Sciatic nerve (tissue), 2 donors: ENCODE data around the gene FILIP1. TPM values are rescaled to one million over a fixed set of nuclear protein-coding genes. Genes with fewer than 3 reads are reported as not detected.

ENCODE experiments used
- ATAC-seq: fragments of 200-7000 bp; cut with Tn5 transposase; one replicate; pipeline ENCODE4 v1.9.1; 2020; ENCODE audit warnings: mild to moderate bottlenecking, moderate library complexity
- DNase-seq: peaks from one replicate; pipeline ENCODE4 v3.0.0-alpha.2; 2020; ENCODE audit warnings: low spot score
- intact Hi-C: fragments of 100-400 bp; cut with DNase I; formaldehyde crosslinking; loops from one replicate; pipeline ENCODE4 v1.14.2; 2022
- total RNA-seq: library from RNA; stranded (reverse); fragmentation: NEBNext Ultra II Directional; extraction: Animal tissue kit (Norgen Biotek cat#: 25700); gene quantifications from one replicate; pipeline ENCODE4 v1.2.1, GENCODE V29; 2021
- donor health status: DM: no; HTN: no; CAD: no.
- donor health status: DM: no; HTN: no; CAD: no.

FILIP1 gene
- total RNA-seq, 1 donor from 2014 or later = 40.2 TPM

- no peak for DNase-seq
- intact Hi-C loops = no loop called here
- no peak for ATAC-seq
Observed at GRCh38 chr6:75497994-75498393, 4.4 kb upstream of the FILIP1 start.

- intact Hi-C loops = no loop called here
- no peak for DNase-seq
- ATAC-seq = no peak
Observed at GRCh38 chr6:75495011-75495410, 1.4 kb upstream of the FILIP1 start.

GRCh38 chr6:75494290-75494689 lies 690 bp upstream of the FILIP1 start:
- intact Hi-C loops = no loop called here
- DNase-seq (no peak), ATAC-seq (no peak)

- intact Hi-C loops = no loop called here
- DNase-seq (no peak), ATAC-seq (no peak)
Observed at GRCh38 chr6:75492386-75493153, 1.0 kb downstream of the FILIP1 start.

- intact Hi-C loops = no loop called here
- no peak for ATAC-seq
- DNase-seq = no peak
Observed at GRCh38 chr6:75491291-75491690, 2.3 kb downstream of the FILIP1 start.

GRCh38 chr6:75490706-75491105 lies 2.9 kb downstream of the FILIP1 start:
- ATAC-seq = no peak
- DNase-seq = no peak
- intact Hi-C loops = no loop called here

GRCh38 chr6:75489025-75489424 lies 4.6 kb downstream of the FILIP1 start:
- DNase-seq (no peak), ATAC-seq (no peak)
- intact Hi-C loops = no loop called here

- ATAC-seq (no peak), DNase-seq (no peak)
- intact Hi-C loops = no loop called here
Observed at GRCh38 chr6:75488033-75488432, 5.6 kb downstream of the FILIP1 start.

GRCh38 chr6:75486850-75487518 lies 6.6 kb downstream of the FILIP1 start:
- DNase-seq = no peak
- ATAC-seq = no peak
- intact Hi-C loops = no loop called here

- no peak for DNase-seq
- intact Hi-C loops = no loop called here
- no peak for ATAC-seq
Observed at GRCh38 chr6:75484535-75484934, 9.1 kb downstream of the FILIP1 start.

GRCh38 chr6:75483136-75483952 lies 10.3 kb downstream of the FILIP1 start:
- intact Hi-C loops = no loop called here
- DNase-seq (no peak), ATAC-seq (no peak)

- intact Hi-C loops = no loop called here
- ATAC-seq (peak; percentile 69), DNase-seq (no peak)
Observed at GRCh38 chr6:75481936-75482593, 11.5 kb downstream of the FILIP1 start.

GRCh38 chr6:75481394-75481793 lies 12.2 kb downstream of the FILIP1 start:
- no peak for DNase-seq
- intact Hi-C loops = no loop called here
- ATAC-seq = peak; percentile 21

GRCh38 chr6:75480425-75480824 lies 13.2 kb downstream of the FILIP1 start:
- no peak for DNase-seq
- ATAC-seq = no peak
- intact Hi-C loops = no loop called here

- no peak for ATAC-seq
Observed at GRCh38 chr6:75479712-75480111, 13.9 kb downstream of the FILIP1 start.

GRCh38 chr6:75478929-75479328 lies 14.7 kb downstream of the FILIP1 start:
- ATAC-seq (no peak), DNase-seq (no peak)
- intact Hi-C loops = no loop called here

More at GRCh38 chr6:75479712-75480111, 13.9 kb downstream of the FILIP1 start:
- no peak for DNase-seq
- intact Hi-C loops = no loop called here

- intact Hi-C loops = no loop called here
- DNase-seq (no peak), ATAC-seq (no peak)
Observed at GRCh38 chr6:75472885-75473284, 20.7 kb downstream of the FILIP1 start.

- intact Hi-C loops = no loop called here
- ATAC-seq (no peak), DNase-seq (no peak)
Observed at GRCh38 chr6:75467966-75468365, 25.6 kb downstream of the FILIP1 start.

- intact Hi-C loops = no loop called here
- ATAC-seq (no peak), DNase-seq (no peak)
Observed at GRCh38 chr6:75467284-75467683, 26.3 kb downstream of the FILIP1 start.
